Type B pancreatic cell (in vitro differentiated cells): ENCODE data around the gene EPS15. TPM values are rescaled to one million over a fixed set of nuclear protein-coding genes. Genes with fewer than 3 reads are reported as not detected.

Experiments used
- DNase-seq: peaks from one replicate; pipeline ENCODE4 v3.0.0; 2021; ENCODE audit warnings: mixed read lengths; ENCODE audit not compliant: unreplicated experiment; ENCODE audit errors: extremely low spot score
- H3K27ac Mint-ChIP-seq: 2 replicates; pipeline ENCODE4 v1.8.0; 2021; ENCODE audit warnings: mild to moderate bottlenecking, mixed read lengths
- H3K27me3 Mint-ChIP-seq: 2 replicates; pipeline ENCODE4 v1.8.0; 2021; ENCODE audit warnings: mixed read lengths
- H3K36me3 Mint-ChIP-seq: 2 replicates; pipeline ENCODE4 v1.8.0; 2021; ENCODE audit warnings: mixed read lengths
- H3K4me1 Mint-ChIP-seq: one replicate; pipeline ENCODE4 v1.8.0; 2021; ENCODE audit warnings: mixed read lengths; ENCODE audit not compliant: unreplicated experiment
- H3K4me3 Mint-ChIP-seq: 2 replicates; pipeline ENCODE4 v1.8.0; 2021; ENCODE audit warnings: mild to moderate bottlenecking, mixed read lengths
- H3K9me3 Mint-ChIP-seq: 2 replicates; pipeline ENCODE4 v1.8.0; 2021; ENCODE audit warnings: mixed read lengths
- CTCF ChIP-seq: fragments of 200-600 bp; sonication (generic); conservative IDR thresholded peaks from 2 replicates; pipeline ENCODE4 v1.5.0; 2021; ENCODE audit warnings: antibody characterized with exemption, mild to moderate bottlenecking
- total RNA-seq: library from RNA; stranded (reverse); gene quantifications from 2 replicates; pipeline ENCODE4 v1.2.1, GENCODE V29; 2021; ENCODE audit warnings: low replicate concordance

Gene EPS15
- total RNA-seq, 1 donor from 2014 or later = 49.4 TPM

GRCh38 chr1:51311826-51312225 lies 207.2 kb downstream of the EPS15 start:
- TF ChIP-seq CTCF = no peak
- H3K27me3 Mint-ChIP-seq = no peaks in the 10 kb centered on the region
- no peak overlapping the region for H3K4me3 Mint-ChIP-seq
- DNase-seq = no peak
- no peaks in the 10 kb centered on the region for H3K36me3 Mint-ChIP-seq
- no peaks in the 10 kb centered on the region for H3K9me3 Mint-ChIP-seq
- no peak overlapping the region for H3K27ac Mint-ChIP-seq
- peaks cover 31% of the 10 kb centered on the region for H3K4me1 Mint-ChIP-seq

- Mint-ChIP-seq H3K27ac (no peak overlapping the region), H3K4me1 (peaks cover 23% of the 10 kb centered on the region)
- no peak for DNase-seq
Measured at GRCh38 chr1:51310871-51311613, 208.0 kb downstream of the EPS15 start.

GRCh38 chr1:51309291-51309690 lies 209.8 kb downstream of the EPS15 start:
- TF ChIP-seq CTCF = no peak
- DNase-seq = no peak
- peaks cover 12% of the 10 kb centered on the region for H3K4me1 Mint-ChIP-seq
- H3K4me3 Mint-ChIP-seq = no peak overlapping the region
- no peaks in the 10 kb centered on the region for H3K9me3 Mint-ChIP-seq
- H3K27me3 Mint-ChIP-seq = no peaks in the 10 kb centered on the region
- no peaks in the 10 kb centered on the region for H3K36me3 Mint-ChIP-seq
- H3K27ac Mint-ChIP-seq = no peak overlapping the region

More at GRCh38 chr1:51310871-51311613, 208.0 kb downstream of the EPS15 start:
- Mint-ChIP-seq H3K27me3 (no peaks in the 10 kb centered on the region), H3K9me3 (no peaks in the 10 kb centered on the region), H3K36me3 (no peaks in the 10 kb centered on the region), H3K4me3 (no peak overlapping the region)
- no peak for TF ChIP-seq CTCF

- Mint-ChIP-seq H3K4me3 (no peak overlapping the region), H3K4me1 (peaks cover 9% of the 10 kb centered on the region), H3K9me3 (no peaks in the 10 kb centered on the region), H3K27me3 (no peaks in the 10 kb centered on the region), H3K27ac (no peak overlapping the region), H3K36me3 (no peaks in the 10 kb centered on the region)
- no peak for DNase-seq
- no peak for TF ChIP-seq CTCF
Measured at GRCh38 chr1:51308636-51309035, 210.4 kb downstream of the EPS15 start.

GRCh38 chr1:51306950-51307349 lies 212.1 kb downstream of the EPS15 start:
- no peak overlapping the region for H3K27ac Mint-ChIP-seq
- no peak for DNase-seq
- peaks cover 6% of the 10 kb centered on the region for H3K4me1 Mint-ChIP-seq
- H3K4me3 Mint-ChIP-seq = no peak overlapping the region
- H3K36me3 Mint-ChIP-seq = no peaks in the 10 kb centered on the region
- H3K9me3 Mint-ChIP-seq = no peaks in the 10 kb centered on the region
- H3K27me3 Mint-ChIP-seq = no peaks in the 10 kb centered on the region
- TF ChIP-seq CTCF = no peak
